ENCODE measurements around the gene LTK. TPM values are rescaled to one million over a fixed set of nuclear protein-coding genes. Genes with fewer than 3 reads are reported as not detected.

The LTK gene
- total and polyA plus RNA-seq, 2 experiments from 2014 or later = 0.14 TPM; not detected in 1

DNA sequence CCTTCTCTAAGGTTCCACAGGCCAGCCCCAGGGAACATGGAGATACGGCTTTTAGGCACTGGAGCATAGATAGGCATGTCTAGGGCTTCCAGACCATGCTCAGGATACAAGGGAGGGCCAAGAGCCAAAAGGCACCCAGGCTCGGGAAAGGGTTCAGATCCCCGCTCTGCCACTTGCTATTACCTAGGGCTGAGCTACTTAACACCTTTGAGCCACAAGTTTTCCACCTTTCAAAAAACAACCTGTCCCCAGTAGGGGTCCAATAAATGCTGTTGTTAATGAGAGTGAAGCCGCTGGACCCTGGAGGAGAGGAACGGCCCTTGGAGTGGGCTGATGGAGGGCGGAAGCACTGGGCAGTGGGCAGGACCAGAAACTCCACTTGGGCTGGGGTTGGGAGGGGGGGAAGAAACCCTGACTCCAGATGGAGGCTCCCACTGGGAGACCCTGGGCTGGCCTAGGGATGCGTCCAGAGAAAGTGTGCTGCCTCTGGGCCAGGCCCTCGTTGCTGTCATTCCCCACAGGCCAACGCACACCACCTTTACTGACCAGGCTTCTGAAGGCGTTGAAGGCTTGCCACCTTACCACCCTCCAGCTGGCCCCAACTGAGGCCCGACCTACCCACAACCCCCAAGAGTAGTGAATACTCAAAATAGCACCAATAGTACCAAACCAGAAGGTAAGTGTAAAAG, 28.5 kb downstream of the LTK start (continued):
- no peak for TF ChIP-seq STAT1 (IDR thresholded peaks at IDR 0.05; ENCODE audit: unreplicated experiment)
- TF ChIP-seq, protein P1, sequence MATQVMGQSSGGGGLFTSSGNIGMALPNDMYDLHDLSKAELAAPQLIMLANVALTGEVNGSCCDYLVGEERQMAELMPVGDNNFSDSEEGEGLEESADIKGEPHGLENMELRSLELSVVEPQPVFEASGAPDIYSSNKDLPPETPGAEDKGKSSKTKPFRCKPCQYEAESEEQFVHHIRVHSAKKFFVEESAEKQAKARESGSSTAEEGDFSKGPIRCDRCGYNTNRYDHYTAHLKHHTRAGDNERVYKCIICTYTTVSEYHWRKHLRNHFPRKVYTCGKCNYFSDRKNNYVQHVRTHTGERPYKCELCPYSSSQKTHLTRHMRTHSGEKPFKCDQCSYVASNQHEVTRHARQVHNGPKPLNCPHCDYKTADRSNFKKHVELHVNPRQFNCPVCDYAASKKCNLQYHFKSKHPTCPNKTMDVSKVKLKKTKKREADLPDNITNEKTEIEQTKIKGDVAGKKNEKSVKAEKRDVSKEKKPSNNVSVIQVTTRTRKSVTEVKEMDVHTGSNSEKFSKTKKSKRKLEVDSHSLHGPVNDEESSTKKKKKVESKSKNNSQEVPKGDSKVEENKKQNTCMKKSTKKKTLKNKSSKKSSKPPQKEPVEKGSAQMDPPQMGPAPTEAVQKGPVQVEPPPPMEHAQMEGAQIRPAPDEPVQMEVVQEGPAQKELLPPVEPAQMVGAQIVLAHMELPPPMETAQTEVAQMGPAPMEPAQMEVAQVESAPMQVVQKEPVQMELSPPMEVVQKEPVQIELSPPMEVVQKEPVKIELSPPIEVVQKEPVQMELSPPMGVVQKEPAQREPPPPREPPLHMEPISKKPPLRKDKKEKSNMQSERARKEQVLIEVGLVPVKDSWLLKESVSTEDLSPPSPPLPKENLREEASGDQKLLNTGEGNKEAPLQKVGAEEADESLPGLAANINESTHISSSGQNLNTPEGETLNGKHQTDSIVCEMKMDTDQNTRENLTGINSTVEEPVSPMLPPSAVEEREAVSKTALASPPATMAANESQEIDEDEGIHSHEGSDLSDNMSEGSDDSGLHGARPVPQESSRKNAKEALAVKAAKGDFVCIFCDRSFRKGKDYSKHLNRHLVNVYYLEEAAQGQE (IDR thresholded peaks at IDR 0.05; ENCODE audit: unreplicated experiment) = no peak

- Histone ChIP-seq H3K4me2 (no peak overlapping the region), H3K4me1 (ENCODE audit: insufficient read depth) (no peaks in the 10 kb centered on the region), H4K20me1 (replicated peaks; ENCODE audit: insufficient read depth) (0 out of 2 replicates have a peak, but pooled peaks cover 6% of the 10 kb centered on the region), H2AFZ (no peak overlapping the region), H3K79me2 (replicated peaks; ENCODE audit: insufficient read depth) (no peaks in the 10 kb centered on the region), H3K27me3 (ENCODE audit: insufficient read depth) (no peaks in the 10 kb centered on the region), H3K4me3 (no peak overlapping the region), H3F3A (replicated peaks; ENCODE audit: low read depth) (no peaks in the 10 kb centered on the region), H3K27ac (ENCODE audit: low read depth) (no peak overlapping the region), H3K36me3 (ENCODE audit: insufficient read depth) (peaks cover 20% of the 10 kb centered on the region), H3K9me2 (ENCODE audit: insufficient read depth) (no peaks in the 10 kb centered on the region)
- DNase-seq (ENCODE audit: low spot score) (no peak), ATAC-seq (no peak)
- H3K36me3 Mint-ChIP-seq (ENCODE audit: low read depth) = peaks cover 35% of the 10 kb centered on the region
- no peak overlapping the region for H3K27ac Mint-ChIP-seq
- TF ChIP-seq, protein P2, sequence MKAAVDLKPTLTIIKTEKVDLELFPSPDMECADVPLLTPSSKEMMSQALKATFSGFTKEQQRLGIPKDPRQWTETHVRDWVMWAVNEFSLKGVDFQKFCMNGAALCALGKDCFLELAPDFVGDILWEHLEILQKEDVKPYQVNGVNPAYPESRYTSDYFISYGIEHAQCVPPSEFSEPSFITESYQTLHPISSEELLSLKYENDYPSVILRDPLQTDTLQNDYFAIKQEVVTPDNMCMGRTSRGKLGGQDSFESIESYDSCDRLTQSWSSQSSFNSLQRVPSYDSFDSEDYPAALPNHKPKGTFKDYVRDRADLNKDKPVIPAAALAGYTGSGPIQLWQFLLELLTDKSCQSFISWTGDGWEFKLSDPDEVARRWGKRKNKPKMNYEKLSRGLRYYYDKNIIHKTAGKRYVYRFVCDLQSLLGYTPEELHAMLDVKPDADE (IDR thresholded peaks at IDR 0.05) = no peak
- TF ChIP-seq JUNB (IDR thresholded peaks at IDR 0.05; ENCODE audit: unreplicated experiment) (no peak), STAT1 (IDR thresholded peaks at IDR 0.05; ENCODE audit: unreplicated experiment) (no peak), CREB1 (CRISPR knock-in tag; IDR thresholded peaks at IDR 0.05; ENCODE audit: low read depth) (no peak), EZH2 (IDR thresholded peaks at IDR 0.05; ENCODE audit: low read depth, unreplicated experiment) (no peak), NANOG (IDR thresholded peaks at IDR 0.05; ENCODE audit: borderline replicate concordance) (no peak), ZNF462 (CRISPR knock-in tag; IDR thresholded peaks at IDR 0.05) (no peak), POLR2AphosphoS5 (IDR thresholded peaks at IDR 0.05; ENCODE audit: low read depth) (no peak)
- peaks cover 20% of the 10 kb centered on the region for H3K27me3 Mint-ChIP-seq (ENCODE audit: insufficient read depth, low read depth, poor library complexity)
- no peaks in the 10 kb centered on the region for H3K9me3 Mint-ChIP-seq
- H3K4me1 Mint-ChIP-seq = no peaks in the 10 kb centered on the region
- H3K4me3 Mint-ChIP-seq = no peak overlapping the region
Observed at GRCh38 chr15:41483519-41483918, 30.1 kb downstream of the LTK start.
